Stimulated activated memory B cell treated with anti-CD40 and anti-IgM and Interleukin-4, amounts not matched to agents 10 μg/mL and 1 μg/mL and 100 μg/mL, for 72 hours (primary cell): Measurements from ENCODE around the gene PLA2G12A.
A peak's percentile ranks its signal among the peaks of the same experiment; 100 is the strongest.

ENCODE experiments used
- ATAC-seq: fragments of 150-1000 bp; cut with Tn5 transposase; 2 replicates; pipeline ENCODE4 v1.10.0; 2021
- H3K27ac Mint-ChIP-seq: one replicate; pipeline ENCODE4 v1.8.0; 2022; ENCODE audit warnings: mild to moderate bottlenecking, mixed read lengths
- H3K27me3 Mint-ChIP-seq: one replicate; pipeline ENCODE4 v1.8.0; 2022; ENCODE audit warnings: mixed read lengths
- H3K36me3 Mint-ChIP-seq: one replicate; pipeline ENCODE4 v1.8.0; 2022; ENCODE audit warnings: mixed read lengths
- H3K4me1 Mint-ChIP-seq: one replicate; pipeline ENCODE4 v1.8.0; 2022; ENCODE audit warnings: mixed read lengths
- H3K4me3 Mint-ChIP-seq: one replicate; pipeline ENCODE4 v1.8.0; 2022; ENCODE audit warnings: mild to moderate bottlenecking, moderate library complexity, mixed read lengths
- H3K9me3 Mint-ChIP-seq: one replicate; pipeline ENCODE4 v1.8.0; 2022; ENCODE audit warnings: mixed read lengths

Gene PLA2G12A

GRCh38 chr4:109675181-109675580 lies 54.7 kb downstream of the PLA2G12A start:
- no peak overlapping the region for H3K27ac Mint-ChIP-seq
- peaks cover 36% of the 10 kb centered on the region for H3K36me3 Mint-ChIP-seq

GRCh38 chr4:109673303-109673702 lies 56.6 kb downstream of the PLA2G12A start:
- Mint-ChIP-seq H3K4me3 (no peak overlapping the region), H3K36me3 (peaks cover 46% of the 10 kb centered on the region), H3K9me3 (peaks cover 6% of the 10 kb centered on the region), H3K4me1 (peaks cover 5% of the 10 kb centered on the region), H3K27me3 (no peaks in the 10 kb centered on the region), H3K27ac (no peak overlapping the region)
- no peak for ATAC-seq

More at GRCh38 chr4:109675181-109675580, 54.7 kb downstream of the PLA2G12A start:
- H3K4me1 Mint-ChIP-seq = no peaks in the 10 kb centered on the region
- H3K27me3 Mint-ChIP-seq = no peaks in the 10 kb centered on the region
- H3K4me3 Mint-ChIP-seq = no peak overlapping the region
- peaks cover 6% of the 10 kb centered on the region for H3K9me3 Mint-ChIP-seq
- peak; percentile 36 for ATAC-seq

- Mint-ChIP-seq H3K36me3 (peaks cover 47% of the 10 kb centered on the region), H3K4me3 (no peak overlapping the region), H3K27ac (no peak overlapping the region), H3K27me3 (no peaks in the 10 kb centered on the region), H3K9me3 (peaks cover 6% of the 10 kb centered on the region), H3K4me1 (peaks cover 10% of the 10 kb centered on the region)
- no peak for ATAC-seq
Measured at GRCh38 chr4:109672169-109672930, 57.5 kb downstream of the PLA2G12A start.

- no peak for ATAC-seq
- Mint-ChIP-seq H3K27ac (no peak overlapping the region), H3K4me3 (no peak overlapping the region), H3K9me3 (peaks cover 6% of the 10 kb centered on the region), H3K27me3 (no peaks in the 10 kb centered on the region), H3K4me1 (peaks cover 10% of the 10 kb centered on the region), H3K36me3 (peaks cover 47% of the 10 kb centered on the region)
Measured at GRCh38 chr4:109671350-109671749, 58.5 kb downstream of the PLA2G12A start.

GRCh38 chr4:109665783-109666485 lies 63.9 kb downstream of the PLA2G12A start:
- no peak overlapping the region for H3K4me3 Mint-ChIP-seq
- H3K27ac Mint-ChIP-seq = no peak overlapping the region

GRCh38 chr4:109662771-109663170 lies 67.1 kb downstream of the PLA2G12A start:
- no peak overlapping the region for H3K4me3 Mint-ChIP-seq
- ATAC-seq = no peak
- no peak overlapping the region for H3K27ac Mint-ChIP-seq
- peaks cover 6% of the 10 kb centered on the region for H3K4me1 Mint-ChIP-seq
- H3K9me3 Mint-ChIP-seq = no peaks in the 10 kb centered on the region
- no peaks in the 10 kb centered on the region for H3K27me3 Mint-ChIP-seq
- H3K36me3 Mint-ChIP-seq = peaks cover 28% of the 10 kb centered on the region

More at GRCh38 chr4:109665783-109666485, 63.9 kb downstream of the PLA2G12A start:
- Mint-ChIP-seq H3K9me3 (no peaks in the 10 kb centered on the region), H3K36me3 (peaks cover 51% of the 10 kb centered on the region), H3K4me1 (peaks cover 16% of the 10 kb centered on the region), H3K27me3 (no peaks in the 10 kb centered on the region)
- ATAC-seq = no peak

GRCh38 chr4:109662116-109662515 lies 67.8 kb downstream of the PLA2G12A start:
- Mint-ChIP-seq H3K27me3 (no peaks in the 10 kb centered on the region), H3K36me3 (peaks cover 28% of the 10 kb centered on the region), H3K9me3 (no peaks in the 10 kb centered on the region), H3K4me3 (no peak overlapping the region), H3K4me1 (peaks cover 6% of the 10 kb centered on the region), H3K27ac (no peak overlapping the region)
- no peak for ATAC-seq
